KMS-11 (cell line): ENCODE results near the gene TASOR2.

Source experiments
- H2AFZ ChIP-seq: fragments of 200-600 bp; sonication (generic); 2 replicates; pipeline ENCODE4 v1.6.1; 2016; ENCODE audit warnings: antibody characterized with exemption, mixed run types, low read depth
- H3K27ac ChIP-seq: fragments of 200-600 bp; sonication (generic); 2 replicates; pipeline ENCODE4 v1.6.1; 2016; ENCODE audit warnings: mild to moderate bottlenecking, mixed run types
- H3K27me3 ChIP-seq: fragments of 200-600 bp; sonication (generic); 2 replicates; pipeline ENCODE4 v1.6.1; 2017; ENCODE audit warnings: mild to moderate bottlenecking, low read depth, mixed run types, moderate library complexity; ENCODE audit not compliant: insufficient read depth
- H3K36me3 ChIP-seq: fragments of 200-600 bp; sonication (generic); 2 replicates; pipeline ENCODE4 v1.6.1; 2017; ENCODE audit warnings: mild to moderate bottlenecking, mixed run types; ENCODE audit not compliant: insufficient read depth
- H3K4me1 ChIP-seq: fragments of 200-600 bp; sonication (generic); 2 replicates; pipeline ENCODE4 v1.6.1; 2016; ENCODE audit warnings: mild to moderate bottlenecking, low read depth, mixed run types; ENCODE audit not compliant: poor library complexity, severe bottlenecking
- H3K4me2 ChIP-seq: fragments of 200-600 bp; sonication (generic); 2 replicates; pipeline ENCODE4 v1.7.0; 2016; ENCODE audit warnings: mild to moderate bottlenecking, mixed run types
- H3K4me3 ChIP-seq: fragments of 200-600 bp; sonication (generic); IDR thresholded peaks from 2 replicates; pipeline ENCODE4 v1.6.1; 2017; ENCODE audit warnings: low read depth, low read length, mixed read lengths; ENCODE audit not compliant: insufficient read depth
- H3K79me2 ChIP-seq: fragments of 200-600 bp; sonication (generic); 2 replicates; pipeline ENCODE4 v1.6.1; 2016; ENCODE audit warnings: low read depth, mixed run types; ENCODE audit not compliant: insufficient read depth
- H3K9ac ChIP-seq: fragments of 200-600 bp; sonication (generic); 2 replicates; pipeline ENCODE4 v1.6.1; 2016; ENCODE audit warnings: mild to moderate bottlenecking, mixed run types
- H4K20me1 ChIP-seq: fragments of 200-600 bp; sonication (generic); 2 replicates; pipeline ENCODE4 v1.6.1; 2016; ENCODE audit warnings: mild to moderate bottlenecking, mixed run types; ENCODE audit not compliant: insufficient read depth
- CTCF ChIP-seq: fragments of 200-600 bp; sonication (generic); conservative IDR thresholded peaks from 2 replicates; pipeline ENCODE4 v1.6.1; 2017; ENCODE audit warnings: low read depth, mild to moderate bottlenecking, antibody characterized with exemption, low read length, moderate library complexity, mixed read lengths

Gene TASOR2, protein sequence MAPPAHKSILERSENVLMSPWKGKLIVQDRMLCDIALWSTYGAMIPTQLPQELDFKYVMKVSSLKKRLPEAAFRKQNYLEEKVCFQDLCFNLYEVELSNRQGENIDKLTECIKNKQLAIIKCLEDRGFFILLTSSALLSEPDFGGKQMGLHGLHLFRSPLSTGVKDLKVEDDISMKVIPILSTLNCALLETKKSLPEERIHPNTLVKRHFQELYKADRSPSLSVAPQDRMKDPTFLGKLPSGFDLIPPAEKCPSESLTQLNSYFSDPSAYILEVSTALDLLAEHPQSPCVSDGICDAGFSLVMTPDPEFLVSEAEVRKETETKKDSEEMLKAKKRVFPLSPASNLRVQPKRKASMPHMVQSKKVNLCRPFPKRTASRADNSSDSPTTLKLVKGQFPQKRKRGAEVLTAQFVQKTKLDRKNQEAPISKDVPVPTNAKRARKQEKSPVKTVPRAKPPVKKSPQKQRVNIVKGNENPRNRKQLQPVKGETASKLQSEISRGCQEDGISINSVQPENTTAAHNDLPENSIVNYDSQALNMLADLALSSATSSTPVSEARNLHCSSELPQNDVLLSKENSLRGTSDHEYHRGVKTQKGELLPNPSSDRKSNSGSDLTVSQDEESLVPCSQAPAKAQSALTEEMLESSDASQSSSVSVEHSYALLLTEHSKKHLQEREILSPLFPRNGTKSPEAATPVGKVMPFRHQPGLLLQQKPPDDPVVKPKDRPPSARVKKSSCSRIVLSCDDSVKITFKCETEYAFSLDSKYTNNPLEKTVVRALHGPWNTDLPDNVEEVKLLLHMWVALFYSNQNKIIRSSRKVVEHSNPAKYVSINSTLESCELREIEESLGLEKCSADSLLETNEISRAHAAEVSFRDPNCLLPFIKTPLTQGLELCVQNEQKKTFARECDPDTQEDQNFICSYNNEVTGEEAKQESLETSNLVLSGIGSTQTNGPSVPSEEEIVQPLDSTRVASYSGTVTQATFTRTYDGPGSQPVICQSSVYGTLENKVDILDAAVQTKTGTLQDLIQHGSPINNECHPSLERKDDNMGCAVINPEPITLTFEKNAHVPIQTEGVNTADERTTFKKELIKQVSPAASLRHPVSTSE (N-terminal part only)

GRCh38 chr10:5684318-5684970 lies at the start of gene TASOR2:
Gene TASOR2, plus strand, starts transcription at chr10:5684838. Its CDS starts 35,805 bp downstream, at chr10:5720643.
- Histone ChIP-seq H3K27me3 (no peaks in the 10 kb centered on the region), H3K4me1 (peaks cover 27% of the 10 kb centered on the region), H4K20me1 (peaks cover 36% of the 10 kb centered on the region), H3K27ac (peak within 1 kb of the TSS; percentile 92), H3K9ac (peak within 1 kb of the TSS; percentile 95), H3K4me3 (no peak within 1 kb of the TSS), H3K4me2 (peak within 1 kb of the TSS; percentile 91), H2AFZ (peak within 1 kb of the TSS; percentile 85), H3K79me2 (peaks cover 46% of the 10 kb centered on the region), H3K36me3 (0 out of 2 replicates have a peak, but pooled peaks cover 3% of the 10 kb centered on the region)
- no peak for TF ChIP-seq CTCF

- Histone ChIP-seq H3K9ac (no peak overlapping the region), H3K4me2 (no peak overlapping the region), H3K4me3 (no peak overlapping the region), H3K27me3 (no peaks in the 10 kb centered on the region; the same call in 1 of the 2 replicates), H2AFZ (no peak overlapping the region), H3K4me1 (no peaks in the 10 kb centered on the region), H3K27ac (no peak overlapping the region), H4K20me1 (no peaks in the 10 kb centered on the region), H3K36me3 (no peaks in the 10 kb centered on the region), H3K79me2 (no peaks in the 10 kb centered on the region)
- no peak for TF ChIP-seq CTCF
Observed at GRCh38 chr10:5634918-5635317, 49.7 kb upstream of the TASOR2 start.

GRCh38 chr10:5638494-5638893 lies 46.1 kb upstream of the TASOR2 start:
- no peak for TF ChIP-seq CTCF
- H3K36me3 ChIP-seq = peaks cover 6% of the 10 kb centered on the region; the same call in 1 of the 2 replicates
- H3K9ac ChIP-seq = no peak overlapping the region
- no peaks in the 10 kb centered on the region for H3K4me1 ChIP-seq
- H3K27me3 ChIP-seq = no peaks in the 10 kb centered on the region
- no peak overlapping the region for H3K27ac ChIP-seq
- H3K79me2 ChIP-seq = no peaks in the 10 kb centered on the region
- no peak overlapping the region for H3K4me2 ChIP-seq
- no peak overlapping the region for H3K4me3 ChIP-seq
- H2AFZ ChIP-seq = no peak overlapping the region
- no peaks in the 10 kb centered on the region for H4K20me1 ChIP-seq

GRCh38 chr10:5639066-5639465 lies 45.6 kb upstream of the TASOR2 start:
- Histone ChIP-seq H3K36me3 (peaks cover 6% of the 10 kb centered on the region; the same call in 1 of the 2 replicates), H3K79me2 (no peaks in the 10 kb centered on the region)
- TF ChIP-seq CTCF = no peak

More at GRCh38 chr10:5639066-5639465, 45.6 kb upstream of the TASOR2 start:
- H4K20me1 ChIP-seq = no peaks in the 10 kb centered on the region
- no peak overlapping the region for H2AFZ ChIP-seq
- no peak overlapping the region for H3K9ac ChIP-seq
- no peak overlapping the region for H3K27ac ChIP-seq
- no peaks in the 10 kb centered on the region for H3K4me1 ChIP-seq
- H3K4me2 ChIP-seq = no peak overlapping the region
- H3K27me3 ChIP-seq = no peaks in the 10 kb centered on the region
- H3K4me3 ChIP-seq = no peak overlapping the region
